Mesenteric fat pad (tissue), 1 donor: ENCODE results near the gene FAM20A. TPM values are rescaled to one million over a fixed set of nuclear protein-coding genes. Genes with fewer than 3 reads are reported as not detected.
"Not testable (repeated sequence)": the region's sequence is repeated elsewhere in the genome, so short reads cannot be mapped to it uniquely, and the experiment has no call there.

ENCODE experiments used
- DNase-seq: peaks from one replicate; pipeline ENCODE4 v3.0.0-alpha.2; 2020; ENCODE audit warnings: low spot score
- total RNA-seq: library from RNA; stranded (reverse); fragmentation: NEBNext Ultra II Directional; extraction: Animal tissue kit (Norgen Biotek cat#: 25700); gene quantifications from one replicate; pipeline ENCODE4 v1.2.1, GENCODE V29; 2021
- donor health status: DM: yes; HTN: yes; CAD: no.

Gene FAM20A
- total RNA-seq, 1 donor from 2014 or later: 25.6 TPM

- no peak for DNase-seq
Observed at GRCh38 chr17:68498479-68499326, 102.5 kb downstream of the FAM20A start.

GRCh38 chr17:68497885-68498319 is 103.3 kb downstream of the FAM20A start:
- DNase-seq: no peak

- DNase-seq: no peak
Observed at GRCh38 chr17:68495081-68495480, 106.1 kb downstream of the FAM20A start.

GRCh38 chr17:68492394-68493054 is 108.6 kb downstream of the FAM20A start:
- not testable (repeated sequence) for DNase-seq

GRCh38 chr17:68491381-68492231 is 109.6 kb downstream of the FAM20A start:
- DNase-seq: no peak

GRCh38 chr17:68489919-68490318 is 111.2 kb downstream of the FAM20A start:
- DNase-seq: no peak

Other genes starting within 250 kb of the FAM20A start
- 124 TPM for gene WIPI1, start 143.9 kb downstream of the FAM20A start, total RNA-seq
- 470 TPM for gene PRKAR1A, start 88.9 kb downstream of the FAM20A start, total RNA-seq